Activated CD4-positive, alpha-beta memory T cell treated with anti-CD3 and anti-CD28 coated beads, Interleukin-2, amount 10 ng/mL, durations not matched to agents 7 days and 5 days (primary cell): ENCODE data around the gene FAM9C. TPM values are rescaled to one million over a fixed set of nuclear protein-coding genes. Genes with fewer than 3 reads are reported as not detected.

Experiments
- CTCF ChIA-PET: fragments of 350-600 bp; sonication (Branson Sonifier 250); formaldehyde crosslinking; loops from one replicate; lab custom pipeline; 2021; ENCODE audit warnings: antibody characterized with exemption, inconsistent platforms; lab: Charles Lee
- POLR2A ChIA-PET: fragments of 350-600 bp; sonication (Branson Sonifier 250); formaldehyde crosslinking; loops from one replicate; lab custom pipeline; 2021; ENCODE audit warnings: antibody characterized with exemption; lab: Charles Lee
- DNase-seq: peaks from one replicate; pipeline ENCODE4 v3.0.0-alpha.2; 2020
- H3K27ac Mint-ChIP-seq: one replicate; pipeline ENCODE4 v1.8.0; 2021; ENCODE audit warnings: mild to moderate bottlenecking, mixed read lengths
- H3K27me3 Mint-ChIP-seq: one replicate; pipeline ENCODE4 v1.8.0; 2021; ENCODE audit warnings: mixed read lengths
- H3K36me3 Mint-ChIP-seq: one replicate; pipeline ENCODE4 v1.8.0; 2021; ENCODE audit warnings: low read depth, mixed read lengths
- H3K4me1 Mint-ChIP-seq: one replicate; pipeline ENCODE4 v1.8.0; 2021; ENCODE audit warnings: mixed read lengths
- H3K4me3 Mint-ChIP-seq: one replicate; pipeline ENCODE4 v1.8.0; 2021; ENCODE audit warnings: mild to moderate bottlenecking, mixed read lengths
- H3K9me3 Mint-ChIP-seq: one replicate; pipeline ENCODE4 v1.8.0; 2021; ENCODE audit warnings: mixed read lengths
- total RNA-seq, 2 experiments: library from RNA; stranded (reverse); gene quantifications; one replicate each; pipeline ENCODE4 v1.2.3, GENCODE V29; 2021

FAM9C gene
- total RNA-seq, 2 experiments from 2014 or later = not detected

GRCh38 chrX:13051529-13052172 lies 7.2 kb upstream of the FAM9C start:
- ChIA-PET CTCF (interaction anchor here (0.6 to 2.0 kb wide), 12 partner anchors 9 to 105 kb away, joined by 3 to 15 read pairs (median 4); no protein-coding TSS in a partner anchor), POLR2A (interaction anchor here (0.7 to 6.0 kb wide), 28 partner anchors 9 to 102 kb away, joined by 3 to 111 read pairs (median 6); partner anchors contain the start of gene TMSB4X)
- Mint-ChIP-seq H3K27me3 (no peaks in the 10 kb centered on the region), H3K27ac (peak overlapping the region; percentile 92), H3K4me1 (peaks cover 65% of the 10 kb centered on the region), H3K9me3 (peaks cover 7% of the 10 kb centered on the region), H3K36me3 (peaks cover 26% of the 10 kb centered on the region), H3K4me3 (no peak overlapping the region)
- DNase-seq = peak; percentile 20

- no peak for DNase-seq
- Mint-ChIP-seq H3K4me1 (peaks cover 68% of the 10 kb centered on the region), H3K27me3 (no peaks in the 10 kb centered on the region), H3K4me3 (no peak overlapping the region), H3K27ac (peak overlapping the region; percentile 92), H3K36me3 (peaks cover 26% of the 10 kb centered on the region), H3K9me3 (peaks cover 7% of the 10 kb centered on the region)
- CTCF ChIA-PET = interaction anchor here (0.9 to 2.0 kb wide), 10 partner anchors 8 to 100 kb away, joined by 3 to 15 read pairs (median 4); no protein-coding TSS in a partner anchor
- POLR2A ChIA-PET = interaction anchor here (0.9 to 6.0 kb wide), 27 partner anchors 9 to 102 kb away, joined by 3 to 111 read pairs (median 6); partner anchors contain the start of gene TMSB4X
Observed at GRCh38 chrX:13051167-13051528, 6.7 kb upstream of the FAM9C start.

GRCh38 chrX:13050151-13050550 lies 5.7 kb upstream of the FAM9C start:
- Mint-ChIP-seq H3K36me3 (peaks cover 26% of the 10 kb centered on the region), H3K4me3 (no peak overlapping the region), H3K4me1 (peaks cover 64% of the 10 kb centered on the region), H3K9me3 (peaks cover 5% of the 10 kb centered on the region), H3K27me3 (no peaks in the 10 kb centered on the region), H3K27ac (peak overlapping the region; percentile 92)
- DNase-seq = no peak
- ChIA-PET CTCF (interaction anchor here (1.1 to 1.7 kb wide), 4 partner anchors 7 to 103 kb away, joined by 3 to 5 read pairs (median 3); no protein-coding TSS in a partner anchor), POLR2A (interaction anchor here (0.7 to 6.0 kb wide), 11 partner anchors 15 to 99 kb away, joined by 3 to 111 read pairs (median 5); partner anchors contain the start of gene TMSB4X)

GRCh38 chrX:13048280-13048679 lies 3.9 kb upstream of the FAM9C start:
- H3K36me3 Mint-ChIP-seq = peaks cover 23% of the 10 kb centered on the region
- peaks cover 5% of the 10 kb centered on the region for H3K9me3 Mint-ChIP-seq
- H3K27me3 Mint-ChIP-seq = no peaks in the 10 kb centered on the region
- DNase-seq = no peak
- ChIA-PET CTCF (no interaction called here), POLR2A (interaction anchor here (1.2 to 1.6 kb wide), 2 partner anchors 37 to 77 kb away, joined by 4 to 5 read pairs; no protein-coding TSS in a partner anchor)
- peaks cover 59% of the 10 kb centered on the region for H3K4me1 Mint-ChIP-seq
- H3K4me3 Mint-ChIP-seq = no peak overlapping the region
- H3K27ac Mint-ChIP-seq = no peak overlapping the region

GRCh38 chrX:13047759-13048158 lies 3.3 kb upstream of the FAM9C start:
- Mint-ChIP-seq H3K4me3 (no peak overlapping the region), H3K27me3 (no peaks in the 10 kb centered on the region), H3K4me1 (peaks cover 54% of the 10 kb centered on the region), H3K36me3 (peaks cover 21% of the 10 kb centered on the region), H3K9me3 (peaks cover 5% of the 10 kb centered on the region), H3K27ac (no peak overlapping the region)
- POLR2A ChIA-PET = interaction anchor here (1.2 to 1.6 kb wide), 2 partner anchors 38 to 76 kb away, joined by 4 to 5 read pairs; no protein-coding TSS in a partner anchor
- DNase-seq = no peak
- CTCF ChIA-PET = no interaction called here

- CTCF ChIA-PET = interaction anchor here (0.7 to 1.2 kb wide), 2 partner anchors 46 to 1018 kb away, joined by 3 to 4 read pairs; no protein-coding TSS in a partner anchor
- no peak overlapping the region for H3K27ac Mint-ChIP-seq
- POLR2A ChIA-PET = interaction anchor here (1.0 kb wide), 1 partner anchor 71 kb away, joined by 3 read pairs; the partner anchor contains the start of gene TMSB4X
Observed at GRCh38 chrX:13046141-13046855, 1.9 kb upstream of the FAM9C start.

GRCh38 chrX:13043938-13044337 lies 482 bp downstream of the FAM9C start:
- Mint-ChIP-seq H3K9me3 (peaks cover 5% of the 10 kb centered on the region), H3K4me3 (no peak overlapping the region), H3K27ac (no peak overlapping the region), H3K36me3 (peaks cover 4% of the 10 kb centered on the region), H3K4me1 (peaks cover 27% of the 10 kb centered on the region), H3K27me3 (no peaks in the 10 kb centered on the region)
- no peak for DNase-seq
- ChIA-PET CTCF (no interaction called here), POLR2A (interaction anchor here (1.0 to 2.5 kb wide), 3 partner anchors 8 to 30 kb away, joined by 3 to 13 read pairs (median 3); no protein-coding TSS in a partner anchor)

More at GRCh38 chrX:13046141-13046855, 1.9 kb upstream of the FAM9C start:
- Mint-ChIP-seq H3K27me3 (no peaks in the 10 kb centered on the region), H3K9me3 (peaks cover 5% of the 10 kb centered on the region), H3K4me3 (no peak overlapping the region), H3K4me1 (peaks cover 40% of the 10 kb centered on the region), H3K36me3 (peaks cover 11% of the 10 kb centered on the region)
- DNase-seq = no peak

- Mint-ChIP-seq H3K27me3 (no peaks in the 10 kb centered on the region), H3K4me1 (peaks cover 20% of the 10 kb centered on the region), H3K9me3 (peaks cover 5% of the 10 kb centered on the region), H3K4me3 (no peak overlapping the region), H3K27ac (no peak overlapping the region), H3K36me3 (peaks cover under 1% of the 10 kb centered on the region)
- POLR2A ChIA-PET = interaction anchor here (1.2 to 2.5 kb wide), 3 partner anchors 8 to 32 kb away, joined by 3 to 13 read pairs (median 3); no protein-coding TSS in a partner anchor
- CTCF ChIA-PET = interaction anchor here (0.9 kb wide), 1 partner anchor 8 kb away, joined by 3 read pairs; no protein-coding TSS in a partner anchor
- no peak for DNase-seq
Observed at GRCh38 chrX:13043138-13043537, 1.3 kb downstream of the FAM9C start.

GRCh38 chrX:13036896-13037295 lies 7.5 kb downstream of the FAM9C start:
- peaks cover 5% of the 10 kb centered on the region for H3K9me3 Mint-ChIP-seq
- CTCF ChIA-PET = no interaction called here
- DNase-seq = no peak
- peaks cover 4% of the 10 kb centered on the region for H3K4me1 Mint-ChIP-seq
- peak overlapping the region; percentile 42 for H3K27ac Mint-ChIP-seq
- POLR2A ChIA-PET = no interaction called here
- no peaks in the 10 kb centered on the region for H3K27me3 Mint-ChIP-seq
- no peak overlapping the region for H3K4me3 Mint-ChIP-seq
- H3K36me3 Mint-ChIP-seq = peaks cover 4% of the 10 kb centered on the region

GRCh38 chrX:13033193-13033592 lies 11.2 kb downstream of the FAM9C start:
- Mint-ChIP-seq H3K27ac (no peak overlapping the region), H3K4me1 (peaks cover 28% of the 10 kb centered on the region), H3K9me3 (no peaks in the 10 kb centered on the region), H3K27me3 (no peaks in the 10 kb centered on the region), H3K36me3 (peaks cover 4% of the 10 kb centered on the region), H3K4me3 (no peak overlapping the region)
- ChIA-PET POLR2A (interaction anchor here (1.4 to 1.5 kb wide), 2 partner anchors 10 to 18 kb away, joined by 3 to 5 read pairs; no protein-coding TSS in a partner anchor), CTCF (interaction anchor here (1.0 kb wide), 1 partner anchor 82 kb away, joined by 3 read pairs; no protein-coding TSS in a partner anchor)
- no peak for DNase-seq

GRCh38 chrX:13029887-13030771 lies 14.3 kb downstream of the FAM9C start:
- Mint-ChIP-seq H3K36me3 (peaks cover 11% of the 10 kb centered on the region), H3K4me1 (peaks cover 50% of the 10 kb centered on the region), H3K4me3 (peak overlapping the region; percentile 30), H3K27me3 (no peaks in the 10 kb centered on the region), H3K27ac (peak overlapping the region; percentile 58), H3K9me3 (no peaks in the 10 kb centered on the region)
- POLR2A ChIA-PET = interaction anchor here (0.7 to 2.1 kb wide), 7 partner anchors 19 to 246 kb away, joined by 3 to 9 read pairs (median 3); no protein-coding TSS in a partner anchor
- CTCF ChIA-PET = interaction anchor here (1.0 kb wide), 1 partner anchor 258 kb away, joined by 3 read pairs; no protein-coding TSS in a partner anchor
- no peak for DNase-seq

GRCh38 chrX:13029637-13029886 lies 14.9 kb downstream of the FAM9C start:
- ChIA-PET CTCF (interaction anchor here (1.0 kb wide), 1 partner anchor 258 kb away, joined by 3 read pairs; no protein-coding TSS in a partner anchor), POLR2A (interaction anchor here (1.4 to 2.1 kb wide), 2 partner anchors 22 to 54 kb away, joined by 3 to 9 read pairs; no protein-coding TSS in a partner anchor)
- Mint-ChIP-seq H3K27me3 (no peaks in the 10 kb centered on the region), H3K36me3 (peaks cover 11% of the 10 kb centered on the region), H3K4me3 (no peak overlapping the region), H3K9me3 (no peaks in the 10 kb centered on the region), H3K27ac (no peak overlapping the region), H3K4me1 (peaks cover 55% of the 10 kb centered on the region)
- DNase-seq = no peak
